AG10803 (cell line): ENCODE data around the gene LHFPL5.
A peak's percentile ranks its signal among the peaks of the same experiment; 100 is the strongest.

Source experiments
- DNase-seq: peaks from one replicate; pipeline ENCODE4 v3.0.0; 2010; ENCODE audit warnings: low read depth
- H3K4me3 ChIP-seq: 2 replicates; pipeline ENCODE4 v1.5.1; 2011; ENCODE audit warnings: mild to moderate bottlenecking, low read length, control low read depth
- TF ChIP-seq, protein P1 (sequence below): conservative IDR thresholded peaks from 2 replicates; pipeline ENCODE4 v1.5.1; 2011; ENCODE audit warnings: mild to moderate bottlenecking, low read length, control low read depth, inconsistent platforms

LHFPL5 gene

DNA sequence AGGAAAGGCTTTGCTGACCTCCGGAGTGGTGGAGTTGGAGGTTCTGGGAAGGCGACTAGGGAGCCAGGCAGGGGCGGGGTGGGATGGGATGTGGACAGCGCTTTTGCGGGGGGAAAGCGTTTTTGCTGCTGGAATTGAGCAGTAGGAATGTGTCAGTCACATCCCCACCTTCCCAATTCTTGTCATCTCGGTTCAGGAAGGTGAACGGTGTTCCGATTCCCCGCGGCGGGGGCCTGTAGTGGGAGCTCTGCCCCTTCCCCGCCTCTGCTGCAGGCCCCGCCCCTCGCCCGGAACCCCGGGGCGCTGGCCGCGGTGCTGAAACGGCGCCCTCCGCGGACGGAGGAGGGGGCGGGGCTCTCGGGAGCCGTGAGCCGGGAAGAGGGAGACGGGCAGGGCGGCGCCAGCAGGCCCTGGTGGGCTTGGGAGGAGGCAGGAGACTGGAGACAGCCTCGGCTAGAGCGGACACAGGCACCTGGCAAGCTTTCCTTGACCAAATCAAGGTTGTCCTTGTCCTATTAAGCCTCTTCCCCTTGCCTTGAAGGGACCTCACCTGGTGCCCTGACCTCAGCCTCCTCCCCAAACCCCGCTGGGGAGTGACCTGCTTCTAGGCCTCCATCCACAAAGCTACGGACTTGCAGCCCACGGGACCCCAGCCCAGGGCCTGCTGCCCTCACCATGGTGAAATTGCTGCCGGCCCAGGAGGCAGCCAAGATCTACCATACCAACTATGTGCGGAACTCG is at the start of gene LHFPL5:
Gene LHFPL5, plus strand, starts transcription at position 357 of the 741 bp plus-strand sequence. Its CDS starts 319 bp downstream, at position 676.
- H3K4me3 ChIP-seq: no peak within 1 kb of the TSS
- TF ChIP-seq, protein P1, sequence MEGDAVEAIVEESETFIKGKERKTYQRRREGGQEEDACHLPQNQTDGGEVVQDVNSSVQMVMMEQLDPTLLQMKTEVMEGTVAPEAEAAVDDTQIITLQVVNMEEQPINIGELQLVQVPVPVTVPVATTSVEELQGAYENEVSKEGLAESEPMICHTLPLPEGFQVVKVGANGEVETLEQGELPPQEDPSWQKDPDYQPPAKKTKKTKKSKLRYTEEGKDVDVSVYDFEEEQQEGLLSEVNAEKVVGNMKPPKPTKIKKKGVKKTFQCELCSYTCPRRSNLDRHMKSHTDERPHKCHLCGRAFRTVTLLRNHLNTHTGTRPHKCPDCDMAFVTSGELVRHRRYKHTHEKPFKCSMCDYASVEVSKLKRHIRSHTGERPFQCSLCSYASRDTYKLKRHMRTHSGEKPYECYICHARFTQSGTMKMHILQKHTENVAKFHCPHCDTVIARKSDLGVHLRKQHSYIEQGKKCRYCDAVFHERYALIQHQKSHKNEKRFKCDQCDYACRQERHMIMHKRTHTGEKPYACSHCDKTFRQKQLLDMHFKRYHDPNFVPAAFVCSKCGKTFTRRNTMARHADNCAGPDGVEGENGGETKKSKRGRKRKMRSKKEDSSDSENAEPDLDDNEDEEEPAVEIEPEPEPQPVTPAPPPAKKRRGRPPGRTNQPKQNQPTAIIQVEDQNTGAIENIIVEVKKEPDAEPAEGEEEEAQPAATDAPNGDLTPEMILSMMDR: no peak

DNA sequence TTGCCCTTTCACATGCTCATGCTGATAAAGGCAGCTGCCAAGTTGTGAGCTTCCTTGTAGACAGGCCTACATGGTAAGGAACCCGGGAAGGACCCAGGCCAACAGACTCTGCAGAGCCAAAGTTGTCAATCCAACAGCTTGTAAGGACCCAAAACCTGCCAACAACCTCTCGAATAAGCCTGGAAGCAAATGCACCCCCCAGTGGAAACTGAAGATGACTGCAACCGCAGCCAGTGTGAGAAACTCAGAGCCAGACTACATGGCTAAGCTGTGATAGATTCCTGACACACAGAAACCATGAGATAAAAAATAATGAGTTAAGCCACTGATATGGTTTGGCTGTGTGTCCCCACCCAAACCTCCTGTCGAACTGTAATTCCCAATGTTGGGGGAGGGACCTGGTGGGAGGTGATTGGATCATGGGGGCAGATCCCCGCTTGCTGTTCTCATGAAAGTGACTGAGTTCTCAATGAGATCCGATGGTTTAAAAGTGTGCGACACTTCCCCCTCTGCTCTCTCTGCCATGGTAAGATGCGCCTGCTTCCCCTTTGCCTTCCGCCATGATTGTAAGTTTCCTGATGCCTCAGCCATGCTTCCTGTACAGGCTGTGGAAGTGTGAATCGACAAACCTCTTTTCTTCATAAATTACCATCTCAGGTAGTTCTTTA is 47.6 kb upstream of the LHFPL5 start:
- no peak overlapping the region for H3K4me3 ChIP-seq
- TF ChIP-seq, protein P1: peak; percentile 42
- DNase-seq: peak; percentile 11

More for the DNA sequence above, at the start of gene LHFPL5:
- no peak for DNase-seq

DNA sequence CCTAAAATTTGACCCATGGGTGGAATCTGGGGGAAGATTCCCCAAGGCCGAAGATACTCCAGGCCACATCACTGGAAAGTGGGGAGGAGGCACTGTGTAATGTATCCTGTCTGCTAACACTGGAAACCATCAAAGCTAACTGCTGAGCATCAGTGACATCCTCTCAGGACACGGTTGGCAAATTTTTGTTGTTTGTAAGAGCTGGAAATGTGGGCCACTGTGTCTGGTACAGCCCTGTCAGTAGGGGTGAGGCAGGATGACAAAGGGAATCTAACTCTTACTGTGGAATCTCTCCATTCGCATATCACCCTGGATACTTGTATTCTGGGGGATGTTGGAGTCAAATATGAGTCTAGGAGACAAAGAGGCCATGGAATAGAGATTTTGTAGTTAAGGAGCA is 45.7 kb upstream of the LHFPL5 start:
- H3K4me3 ChIP-seq: no peak overlapping the region
- TF ChIP-seq, protein P1: no peak
- DNase-seq: no peak

DNA sequence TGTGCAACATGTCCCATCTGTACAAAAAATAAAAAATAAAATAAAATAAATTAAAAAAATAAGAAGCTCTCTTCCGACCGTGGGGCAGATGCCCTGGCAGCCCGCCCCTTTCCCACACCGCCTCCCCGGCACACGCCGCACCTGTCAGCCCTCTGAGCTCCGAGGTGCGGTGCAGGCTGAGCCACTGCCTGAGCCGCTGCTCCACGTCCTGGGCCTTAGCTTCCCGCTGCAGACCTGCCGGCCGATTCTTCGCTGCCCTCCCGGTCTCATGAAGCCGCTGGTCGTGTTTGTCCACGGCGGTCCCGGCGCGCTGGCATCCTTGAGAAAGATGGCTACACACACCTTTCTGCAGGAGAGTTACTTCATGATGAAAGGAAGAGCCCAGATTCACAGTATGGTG is 39.4 kb upstream of the LHFPL5 start:
- DNase-seq: no peak
- TF ChIP-seq, protein P1: no peak
- no peak overlapping the region for H3K4me3 ChIP-seq

DNA sequence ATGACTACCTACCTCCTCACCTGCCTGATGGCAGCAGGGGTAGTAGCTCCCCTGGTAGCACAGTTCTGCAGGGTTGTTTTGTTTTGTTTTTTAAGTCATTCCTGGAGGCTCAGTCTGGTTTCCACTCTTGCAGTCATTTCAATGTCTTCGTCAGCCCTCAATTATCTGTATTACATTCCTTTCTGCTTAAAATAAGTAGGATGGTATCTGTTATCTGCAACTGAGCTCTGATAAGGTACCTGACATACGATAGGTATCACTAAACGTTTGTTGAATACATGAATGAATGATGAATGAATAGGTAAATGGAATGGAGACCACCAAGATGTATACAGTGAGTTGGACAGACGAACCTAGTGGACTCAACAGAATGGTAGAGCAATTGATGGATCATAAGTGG is 35.9 kb upstream of the LHFPL5 start:
- DNase-seq: no peak
- no peak overlapping the region for H3K4me3 ChIP-seq
- TF ChIP-seq, protein P1: no peak

DNA sequence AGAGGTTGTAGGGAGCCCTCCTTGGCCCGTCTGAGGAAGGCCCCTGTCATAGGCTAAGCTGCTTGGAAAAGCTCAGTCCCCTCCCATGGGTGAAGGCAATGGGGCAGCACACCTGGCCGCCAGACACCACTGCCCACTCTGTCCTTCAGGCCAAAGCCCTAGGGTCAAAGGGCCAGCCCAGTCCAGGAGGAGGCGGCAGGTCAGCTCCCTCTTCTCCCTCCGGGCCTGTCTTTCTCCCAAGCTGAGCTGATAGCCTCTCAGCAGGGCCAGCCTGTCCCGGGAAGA is 33.9 kb upstream of the LHFPL5 start:
- no peak for DNase-seq
- no peak overlapping the region for H3K4me3 ChIP-seq
- TF ChIP-seq, protein P1: no peak

DNA sequence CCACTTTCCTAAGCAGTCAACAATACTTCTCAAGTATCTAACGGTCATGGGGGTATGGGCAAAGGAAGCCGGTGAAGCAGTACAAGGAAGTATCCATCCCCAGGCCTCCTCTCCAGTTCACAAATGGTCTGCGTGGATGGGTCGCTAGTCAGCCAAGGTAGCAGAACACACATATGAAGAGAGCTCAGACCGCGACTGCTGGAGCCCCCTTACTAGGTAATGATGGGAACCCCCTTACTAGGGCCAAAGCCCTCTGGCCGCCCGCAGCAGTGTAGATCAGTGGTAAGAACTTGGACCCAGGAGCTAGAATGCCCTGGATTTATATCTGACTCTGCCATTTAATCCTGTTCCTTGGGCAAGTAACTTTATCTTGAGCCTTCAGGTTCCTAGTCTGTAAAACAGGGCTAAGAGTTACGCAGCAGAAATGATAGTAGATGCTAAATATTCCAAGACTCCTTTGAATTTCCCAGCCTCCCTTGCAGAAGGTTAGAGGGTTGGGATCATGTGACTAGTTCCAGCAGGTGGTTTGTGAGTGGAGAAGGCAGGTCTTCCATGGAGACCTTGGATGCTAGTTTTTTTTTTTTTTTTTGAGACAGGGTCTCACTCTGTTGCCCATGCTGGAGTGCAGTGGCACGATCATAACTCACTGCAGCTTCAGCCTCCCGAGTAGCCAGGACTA is 30.9 kb upstream of the LHFPL5 start:
- DNase-seq: no peak
- no peak overlapping the region for H3K4me3 ChIP-seq
- TF ChIP-seq, protein P1: no peak
